ENCODE results near the gene ARFIP2.
A peak's percentile ranks its signal among the peaks of the same experiment; 100 is the strongest.

ARFIP2 gene

GRCh38 chr11:6516865-6517264 is 35.7 kb upstream of the ARFIP2 start:
- TF ChIP-seq, protein P1, sequence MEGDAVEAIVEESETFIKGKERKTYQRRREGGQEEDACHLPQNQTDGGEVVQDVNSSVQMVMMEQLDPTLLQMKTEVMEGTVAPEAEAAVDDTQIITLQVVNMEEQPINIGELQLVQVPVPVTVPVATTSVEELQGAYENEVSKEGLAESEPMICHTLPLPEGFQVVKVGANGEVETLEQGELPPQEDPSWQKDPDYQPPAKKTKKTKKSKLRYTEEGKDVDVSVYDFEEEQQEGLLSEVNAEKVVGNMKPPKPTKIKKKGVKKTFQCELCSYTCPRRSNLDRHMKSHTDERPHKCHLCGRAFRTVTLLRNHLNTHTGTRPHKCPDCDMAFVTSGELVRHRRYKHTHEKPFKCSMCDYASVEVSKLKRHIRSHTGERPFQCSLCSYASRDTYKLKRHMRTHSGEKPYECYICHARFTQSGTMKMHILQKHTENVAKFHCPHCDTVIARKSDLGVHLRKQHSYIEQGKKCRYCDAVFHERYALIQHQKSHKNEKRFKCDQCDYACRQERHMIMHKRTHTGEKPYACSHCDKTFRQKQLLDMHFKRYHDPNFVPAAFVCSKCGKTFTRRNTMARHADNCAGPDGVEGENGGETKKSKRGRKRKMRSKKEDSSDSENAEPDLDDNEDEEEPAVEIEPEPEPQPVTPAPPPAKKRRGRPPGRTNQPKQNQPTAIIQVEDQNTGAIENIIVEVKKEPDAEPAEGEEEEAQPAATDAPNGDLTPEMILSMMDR (IDR thresholded peaks at IDR 0.05; ENCODE audit: low read length, missing control alignments), result no peak
- no peak overlapping the region for H3K4me3 ChIP-seq (replicated peaks; ENCODE audit: low read depth, low read length)
- no peak for DNase-seq (ENCODE audit: low read depth)

DNA sequence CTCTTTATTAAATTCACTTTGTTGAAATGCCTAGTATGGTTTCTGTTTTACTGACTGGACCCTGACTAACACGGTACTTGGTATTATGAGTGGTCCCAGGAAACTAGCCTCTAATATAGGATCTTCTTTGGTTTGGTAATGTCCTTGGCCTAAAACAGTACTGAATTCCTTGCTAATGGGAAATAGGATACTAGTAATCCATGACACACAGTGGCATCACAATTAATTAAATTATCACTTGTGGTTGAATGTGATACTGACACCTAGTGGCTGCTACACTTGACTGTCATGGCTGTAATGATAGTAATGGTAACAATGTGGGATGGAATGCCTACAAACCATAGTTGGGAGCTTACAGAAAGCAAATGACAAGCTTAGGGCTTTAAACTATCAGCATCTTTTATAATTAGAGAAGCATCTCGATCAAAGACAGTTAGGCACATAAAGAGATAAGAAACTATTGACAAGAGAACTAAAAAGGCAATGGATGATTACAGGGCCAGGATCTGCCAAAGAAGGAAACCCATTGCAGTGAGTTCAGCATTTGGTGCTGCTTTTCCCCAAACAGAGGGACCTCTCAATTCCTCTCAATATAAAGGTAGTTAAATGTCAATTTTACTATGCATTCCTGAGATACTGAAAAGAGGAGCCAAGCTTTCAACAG is 24.6 kb upstream of the ARFIP2 start:
- H3K4me3 ChIP-seq (replicated peaks; ENCODE audit: low read depth, low read length), result no peak overlapping the region
- TF ChIP-seq, protein P1 (IDR thresholded peaks at IDR 0.05; ENCODE audit: low read length, missing control alignments), result peak; percentile 80
- peak; percentile 74 for DNase-seq (ENCODE audit: low read depth)

DNA sequence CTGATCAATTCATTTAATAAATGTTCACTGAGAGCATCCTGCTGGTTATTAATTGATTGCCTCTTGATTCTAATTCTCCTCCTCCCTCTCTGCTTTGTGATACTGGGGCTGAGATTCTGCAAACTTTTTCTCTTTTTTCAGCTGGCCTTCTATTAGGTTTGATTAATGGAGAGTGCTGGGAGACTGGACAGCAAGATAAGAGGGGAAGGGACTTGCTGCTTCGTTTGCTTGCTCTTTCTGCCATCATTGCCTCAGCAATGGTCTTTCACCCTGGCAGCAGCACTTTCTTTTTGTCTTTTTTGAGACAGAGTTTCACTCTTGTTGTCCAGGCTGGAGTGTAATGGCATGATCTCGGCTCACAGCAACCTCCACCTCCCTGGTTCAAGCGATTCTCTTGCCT is 23.0 kb upstream of the ARFIP2 start:
- no peak for DNase-seq (ENCODE audit: low read depth)
- TF ChIP-seq, protein P1 (IDR thresholded peaks at IDR 0.05; ENCODE audit: low read length, missing control alignments), result no peak
- H3K4me3 ChIP-seq (replicated peaks; ENCODE audit: low read depth, low read length), result no peak overlapping the region

DNA sequence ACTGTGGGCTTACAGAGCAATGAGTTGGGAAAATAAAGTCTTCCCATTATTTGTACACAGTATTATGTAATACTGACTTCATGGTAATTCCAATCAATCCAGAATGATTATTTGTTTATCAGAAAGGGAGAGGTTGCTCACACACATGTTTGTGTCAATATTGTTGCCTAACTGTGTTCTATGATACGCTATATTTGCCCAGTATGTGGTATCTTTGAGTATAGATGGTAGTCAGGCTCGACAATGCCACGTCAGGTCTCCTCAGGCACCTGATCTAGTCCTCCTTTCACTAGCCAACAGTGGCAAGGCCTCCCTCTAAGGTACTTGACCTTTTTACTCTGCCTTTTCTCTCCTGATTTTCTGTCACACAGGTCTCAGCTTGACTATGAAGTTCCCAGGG is 21.3 kb upstream of the ARFIP2 start:
- DNase-seq (ENCODE audit: low read depth), result no peak
- TF ChIP-seq, protein P1 (IDR thresholded peaks at IDR 0.05; ENCODE audit: low read length, missing control alignments), result no peak
- H3K4me3 ChIP-seq (replicated peaks; ENCODE audit: low read depth, low read length), result no peak overlapping the region

DNA sequence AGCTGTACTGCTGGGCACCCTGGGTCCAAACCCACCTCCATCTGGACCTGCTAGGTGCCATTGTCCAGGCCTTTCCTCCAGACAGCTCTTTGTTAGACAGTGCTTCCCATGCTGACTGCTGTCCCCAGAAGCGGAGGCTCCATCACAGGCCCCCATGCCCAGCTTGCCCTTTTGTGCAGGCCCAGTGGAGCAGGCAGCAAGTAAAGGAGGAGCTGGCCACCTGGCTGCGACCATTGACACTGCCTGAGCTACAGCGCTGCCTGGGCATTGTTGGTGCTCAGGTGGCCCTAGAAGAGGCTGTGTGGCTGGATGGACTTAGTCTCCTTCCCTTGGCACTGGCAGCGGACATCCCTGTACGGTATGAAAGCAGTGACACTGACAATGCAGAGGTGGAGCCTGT is 17.4 kb upstream of the ARFIP2 start:
- TF ChIP-seq, protein P1 (IDR thresholded peaks at IDR 0.05; ENCODE audit: low read length, missing control alignments), result no peak
- DNase-seq (ENCODE audit: low read depth), result no peak
- no peak overlapping the region for H3K4me3 ChIP-seq (replicated peaks; ENCODE audit: low read depth, low read length)

- peak; percentile 39 for DNase-seq (ENCODE audit: low read depth)
- H3K4me3 ChIP-seq (replicated peaks; ENCODE audit: low read depth, low read length), result no peak overlapping the region
- TF ChIP-seq, protein P1 (IDR thresholded peaks at IDR 0.05; ENCODE audit: low read length, missing control alignments), result no peak
These were observed 17.0 kb upstream of the ARFIP2 start for GRCh38 chr11:6498121-6498520.
